Endothelial cell of umbilical vein (primary cell): ENCODE results near the gene MTREX. TPM values are rescaled to one million over a fixed set of nuclear protein-coding genes. Genes with fewer than 3 reads are reported as not detected.

Source experiments
- BruUV-seq: library from RNA; stranded (reverse); fragments of 400-500 nt; replicated peaks from 2 replicates; lab custom pipeline; 2021; lab: Mats Ljungman, UMichigan
- CTCF ChIA-PET: fragments of 300-600, 350-600 bp; sonication (Branson Sonifier 250); formaldehyde crosslinking; loops from one replicate; lab custom pipeline; 2021; ENCODE audit warnings: antibody characterized with exemption, inconsistent platforms; lab: Charles Lee
- POLR2A ChIA-PET: fragments of 300-600, 350-600 bp; sonication (Branson Sonifier 250); formaldehyde crosslinking; loops from one replicate; lab custom pipeline; 2021; ENCODE audit warnings: antibody characterized with exemption, inconsistent platforms; lab: Charles Lee
- DNase-seq: peaks from one replicate; pipeline ENCODE4 v3.0.0-alpha.2; 2011; ENCODE audit warnings: low read depth, low spot score
- FAIRE-seq: peaks from 2 replicates; lab custom pipeline; 2011; peaks lifted over from hg19 to GRCh38; lab: Jason Lieb, UNC
- H2AFZ ChIP-seq: 2 replicates; pipeline ENCODE4 v1.6.0; 2012; ENCODE audit warnings: low read depth, low read length, control low read depth, inconsistent platforms
- H3K27ac ChIP-seq: 2 replicates; pipeline ENCODE4 v1.5.1; 2011; ENCODE audit warnings: low read depth, mild to moderate bottlenecking, control low read depth, low read length, moderate library complexity; ENCODE audit not compliant: insufficient read depth
- H3K27me3 ChIP-seq, 2 experiments: 2 replicates each; pipeline versions ENCODE4 v1.6.0 to v1.6.1; 2011; ENCODE audit warnings: low read length in 2 of 2, mixed read lengths in 1 of 2; ENCODE audit not compliant: control insufficient read depth in 2 of 2, insufficient read depth in 2 of 2
- H3K36me3 ChIP-seq, 2 experiments: 2 replicates in 1 of 2; 3 replicates in 1 of 2; pipeline ENCODE4 v1.5.1; 2011; ENCODE audit warnings: low read length in 2 of 2, mild to moderate bottlenecking in 1 of 2, moderate library complexity in 1 of 2; ENCODE audit not compliant: control insufficient read depth in 2 of 2, insufficient read depth in 2 of 2; ENCODE audit errors: extremely low read depth in 1 of 2
- H3K4me1 ChIP-seq: 3 replicates; pipeline ENCODE4 v1.5.1; 2011; ENCODE audit warnings: mild to moderate bottlenecking, low read length; ENCODE audit not compliant: control insufficient read depth, insufficient read depth; ENCODE audit errors: extremely low read depth
- H3K4me2 ChIP-seq: 2 replicates; pipeline ENCODE4 v1.6.1; 2011; ENCODE audit warnings: low read length, control low read depth, mixed read lengths; ENCODE audit not compliant: insufficient read depth
- H3K4me3 ChIP-seq, 3 experiments: fragments of 200-600 bp in 1 of 3; sonication (generic), shearing (Covaris generic) in 1 of 3; replicated peaks in 1 of 3; 2 replicates each; pipeline ENCODE4 v1.5.1; 2011 to 2016; ENCODE audit warnings: control low read depth in 3 of 3, low read length in 3 of 3, mild to moderate bottlenecking in 2 of 3, inconsistent platforms in 1 of 3, low read depth in 1 of 3, moderate library complexity in 1 of 3; ENCODE audit not compliant: insufficient read depth in 1 of 3
- H3K79me2 ChIP-seq: 2 replicates; pipeline ENCODE4 v1.6.0; 2012; ENCODE audit warnings: low read length, inconsistent platforms; ENCODE audit not compliant: control insufficient read depth, insufficient read depth
- H3K9ac ChIP-seq: replicated peaks from 2 replicates; pipeline ENCODE3; 2011; ENCODE audit warnings: low read length, control low read depth; ENCODE audit not compliant: insufficient read depth; ENCODE audit errors: extremely low read depth
- H3K9me1 ChIP-seq: replicated peaks from 3 replicates; pipeline ENCODE4 v1.6.0; 2011; ENCODE audit warnings: mild to moderate bottlenecking, low read length; ENCODE audit not compliant: control insufficient read depth, insufficient read depth; ENCODE audit errors: extremely low read depth
- H3K9me3 ChIP-seq: replicated peaks from 2 replicates; pipeline ENCODE4 v1.5.1; 2012; ENCODE audit warnings: low read length, inconsistent platforms; ENCODE audit not compliant: control insufficient read depth, insufficient read depth
- H4K20me1 ChIP-seq: replicated peaks from 2 replicates; pipeline ENCODE3; 2011; ENCODE audit warnings: mild to moderate bottlenecking, low read length; ENCODE audit not compliant: control insufficient read depth, insufficient read depth; ENCODE audit errors: extremely low read depth
- EZH2 ChIP-seq: IDR thresholded peaks from 2 replicates; pipeline ENCODE4 v1.6.1; 2012; ENCODE audit warnings: borderline replicate concordance, low read depth, mild to moderate bottlenecking, moderate library complexity, low read length, inconsistent platforms; ENCODE audit not compliant: severe bottlenecking
- FOS ChIP-seq: IDR thresholded peaks from 2 replicates; pipeline ENCODE4 v1.6.1; 2011; ENCODE audit warnings: mild to moderate bottlenecking, low read length, moderate library complexity, borderline replicate concordance; ENCODE audit not compliant: insufficient read depth
- GATA2 ChIP-seq: IDR thresholded peaks from 2 replicates; pipeline ENCODE4 v1.7.0; 2011; ENCODE audit warnings: low read depth, mild to moderate bottlenecking, moderate library complexity, mixed read lengths, low read length; ENCODE audit not compliant: insufficient read length, insufficient read depth
- JUN ChIP-seq: IDR thresholded peaks from 2 replicates; pipeline ENCODE4 v1.6.1; 2011; ENCODE audit warnings: borderline replicate concordance, low read depth; ENCODE audit not compliant: insufficient read length, insufficient read depth
- MYC ChIP-seq: IDR thresholded peaks from one replicate; pipeline ENCODE4 v1.6.1; 2011; ENCODE audit warnings: mild to moderate bottlenecking, low read depth, low read length
- POLR2A ChIP-seq: IDR thresholded peaks from 2 replicates; pipeline ENCODE4 v1.6.1; 2012; ENCODE audit warnings: low read depth, mild to moderate bottlenecking, control low read depth, low read length
- POLR2AphosphoS5 ChIP-seq: IDR thresholded peaks from 2 replicates; pipeline ENCODE4 v1.6.1; 2012; ENCODE audit warnings: low read depth, mild to moderate bottlenecking, control low read depth, low read length, moderate library complexity; ENCODE audit not compliant: insufficient read depth
- dilution Hi-C: fragments of 300-500 bp; cut with MboI; formaldehyde crosslinking; loops from one replicate; pipeline ENCODE4 v1.15.0; 2019; ENCODE audit warnings: low sequenced_read_pairs; ENCODE audit not compliant: extremely low pct_ligation_motif_present
- intact Hi-C: fragments of 100-400 bp; cut with micrococcal nuclease; formaldehyde crosslinking; loops from one replicate; pipeline ENCODE4 v1.10.0; 2022
- polyA plus RNA-seq, 4 experiments: library from polyadenylated mRNA; depleted of rRNA in 3 of 4; stranded (reverse) in 3 of 4; unstranded in 1 of 4; fragments of >200 nt; gene quantifications; 2 replicates each; pipeline versions ENCODE4 v1.2.1 to v1.2.3, GENCODE V29; 2011 to 2012; ENCODE audit warnings: missing spikeins in 1 of 4
- total RNA-seq: library from RNA; stranded (reverse); gene quantifications from 2 replicates; pipeline ENCODE4 v1.2.3, GENCODE V29; 2021
- TF ChIP-seq, protein P1 (sequence below), 2 donors: IDR thresholded peaks; 1 replicate in 1 of 2; 2 replicates in 1 of 2; pipeline ENCODE4 v1.5.1; 2011; ENCODE audit warnings: low read length in 2 of 2, mild to moderate bottlenecking in 2 of 2, moderate library complexity in 2 of 2, control low read depth in 1 of 2, inconsistent platforms in 1 of 2, low read depth in 1 of 2; ENCODE audit not compliant: insufficient read depth in 1 of 2; ENCODE audit errors: extremely low read depth in 1 of 2
- TF ChIP-seq, protein P2 (sequence below): IDR thresholded peaks from 2 replicates; pipeline ENCODE4 v1.6.1; 2011; ENCODE audit not compliant: insufficient read depth, insufficient read length

Gene MTREX
- total and polyA plus RNA-seq, 2 donors (not counting 3 experiments of a cell fraction or from before 2014, with no cell fraction given), result 9.8 to 76.3 TPM

GRCh38 chr5:55421074-55421529 lies 113.3 kb downstream of the MTREX start:
- no peak for TF ChIP-seq JUN
- no peak for TF ChIP-seq POLR2AphosphoS5
- no peak for TF ChIP-seq FOS
- TF ChIP-seq, protein P1, sequence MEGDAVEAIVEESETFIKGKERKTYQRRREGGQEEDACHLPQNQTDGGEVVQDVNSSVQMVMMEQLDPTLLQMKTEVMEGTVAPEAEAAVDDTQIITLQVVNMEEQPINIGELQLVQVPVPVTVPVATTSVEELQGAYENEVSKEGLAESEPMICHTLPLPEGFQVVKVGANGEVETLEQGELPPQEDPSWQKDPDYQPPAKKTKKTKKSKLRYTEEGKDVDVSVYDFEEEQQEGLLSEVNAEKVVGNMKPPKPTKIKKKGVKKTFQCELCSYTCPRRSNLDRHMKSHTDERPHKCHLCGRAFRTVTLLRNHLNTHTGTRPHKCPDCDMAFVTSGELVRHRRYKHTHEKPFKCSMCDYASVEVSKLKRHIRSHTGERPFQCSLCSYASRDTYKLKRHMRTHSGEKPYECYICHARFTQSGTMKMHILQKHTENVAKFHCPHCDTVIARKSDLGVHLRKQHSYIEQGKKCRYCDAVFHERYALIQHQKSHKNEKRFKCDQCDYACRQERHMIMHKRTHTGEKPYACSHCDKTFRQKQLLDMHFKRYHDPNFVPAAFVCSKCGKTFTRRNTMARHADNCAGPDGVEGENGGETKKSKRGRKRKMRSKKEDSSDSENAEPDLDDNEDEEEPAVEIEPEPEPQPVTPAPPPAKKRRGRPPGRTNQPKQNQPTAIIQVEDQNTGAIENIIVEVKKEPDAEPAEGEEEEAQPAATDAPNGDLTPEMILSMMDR (IDR thresholded peaks at IDR 0.05; ENCODE audit: extremely low read depth in 1 of 2, insufficient read depth in 1 of 2, low read depth in 1 of 2, low read length in 2 of 2), result no peak
- TF ChIP-seq POLR2A, result no peak
- TF ChIP-seq MYC, result no peak
- TF ChIP-seq, protein P2, sequence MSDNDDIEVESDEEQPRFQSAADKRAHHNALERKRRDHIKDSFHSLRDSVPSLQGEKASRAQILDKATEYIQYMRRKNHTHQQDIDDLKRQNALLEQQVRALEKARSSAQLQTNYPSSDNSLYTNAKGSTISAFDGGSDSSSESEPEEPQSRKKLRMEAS, result no peak
- TF ChIP-seq GATA2, result no peak
- no peak for TF ChIP-seq EZH2
- ChIA-PET CTCF (no interaction called here), POLR2A (no interaction called here)
- Histone ChIP-seq H3K9ac (no peak overlapping the region), H3K9me1 (no peaks in the 10 kb centered on the region), H2AFZ (no peak overlapping the region), H3K4me3 (no peak overlapping the region), H3K27ac (no peak overlapping the region), H3K9me3 (no peaks in the 10 kb centered on the region), H3K36me3 (peaks cover 14 to 16% of the 10 kb centered on the region in 2 experiments), H3K79me2 (no peaks in the 10 kb centered on the region), H3K4me2 (no peak overlapping the region), H4K20me1 (no peaks in the 10 kb centered on the region), H3K4me1 (no peaks in the 10 kb centered on the region), H3K27me3 (no peaks in the 10 kb centered on the region)
- intact Hi-C loops (no loop called here), dilution Hi-C loops (no loop called here)
- FAIRE-seq (no peak), DNase-seq (no peak)
- no TSS peak for BruUV-seq
